Stimulated activated CD8-positive, alpha-beta memory T cell treated with anti-CD3 and anti-CD28 coated beads, Interleukin-4, amount 100 ng/mL, for 24 hours (primary cell): ENCODE data around the gene GFOD1.

Experiments used
- DNase-seq: peaks from one replicate; pipeline ENCODE4 v3.0.0-alpha.2; 2020; ENCODE audit warnings: low read depth

Gene GFOD1

DNA sequence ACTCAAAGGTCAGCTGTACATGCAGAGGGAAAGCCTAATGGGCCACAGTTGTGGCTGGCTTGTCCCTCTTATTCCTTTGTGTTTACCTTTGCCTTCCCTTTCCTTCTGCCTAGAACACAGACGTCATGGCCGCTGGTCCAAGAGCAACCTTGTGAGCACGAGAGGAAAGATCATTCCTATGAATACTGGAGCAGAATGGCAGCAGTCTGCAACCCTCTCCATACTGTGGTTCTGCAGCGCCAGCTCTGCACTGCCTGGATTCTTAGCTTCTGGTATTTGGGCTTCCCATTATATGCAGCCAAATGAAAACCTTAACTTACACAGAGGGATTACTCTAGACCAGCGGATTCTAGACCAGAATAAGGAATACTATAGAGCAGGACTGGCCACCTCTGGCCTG is 171.5 kb downstream of the GFOD1 start:
- DNase-seq, result no peak

GRCh38 chr6:13314806-13315205 is 172.6 kb downstream of the GFOD1 start:
- no peak for DNase-seq

GRCh38 chr6:13311155-13311554 is 176.2 kb downstream of the GFOD1 start:
- DNase-seq, result no peak

DNA sequence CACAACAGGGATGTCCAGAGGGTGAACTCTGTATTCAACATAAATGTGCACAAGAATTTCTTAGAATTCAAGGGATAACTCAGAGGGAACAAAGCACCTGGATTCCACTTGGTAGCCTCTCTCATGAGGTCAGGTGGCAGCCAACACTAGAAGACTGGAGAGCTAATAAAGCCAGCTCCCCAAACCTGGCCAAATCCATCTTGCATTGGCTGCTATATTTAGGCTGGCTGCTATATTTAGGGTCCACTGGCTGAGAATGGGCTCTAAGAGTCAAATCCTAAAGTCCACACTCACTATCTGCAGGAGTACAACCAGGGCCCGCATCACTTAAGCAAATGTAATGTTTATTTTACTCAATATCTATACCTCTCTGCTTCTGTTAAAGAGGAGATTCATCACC is 179.1 kb downstream of the GFOD1 start:
- no peak for DNase-seq
